Body of pancreas (tissue), 4 donors: ENCODE measurements around the gene REST.
A peak's percentile ranks its signal among the peaks of the same experiment; 100 is the strongest.

Experiments used
- CTCF ChIP-seq, 7 experiments: fragments of 450-650 bp in 4 of 7; fragments of 200-600 bp in 3 of 7; sonication (generic) in 3 of 7; IDR thresholded peaks; one replicate each; pipeline ENCODE4 v1.5.1; 2016 to 2019; ENCODE audit warnings: antibody characterized with exemption in 7 of 7
- POLR2A ChIP-seq, 3 donors: fragments of 450-650 bp; IDR thresholded peaks; one replicate each; pipeline ENCODE4 v1.6.1; 2016; ENCODE audit warnings: antibody characterized with exemption in 3 of 3, mild to moderate bottlenecking in 2 of 3

GRCh38 chr4:56907489-56908205 lies at the start of gene REST:
- TF ChIP-seq POLR2A (IDR thresholded peaks at IDR 0.05): peak; percentile 31 to 61 (median 43)
- TF ChIP-seq CTCF (IDR thresholded peaks at IDR 0.05): peak in 1 of 7 experiments; percentile 7
